HepG2 (cell line): Measurements from ENCODE around the gene POU5F1. TPM values are rescaled to one million over a fixed set of nuclear protein-coding genes. Genes with fewer than 3 reads are reported as not detected.

ENCODE experiments used
- ATF7 ChIP-seq, 2 experiments: fragments of 450-650 bp in 1 of 2; sonication (generic) in 1 of 2; formaldehyde crosslinking in 1 of 2; IDR thresholded peaks; 2 replicates each; pipeline versions ENCODE4 v1.4.0 to v1.6.1; 2016 to 2020; ENCODE audit warnings: antibody characterized with exemption in 1 of 2, mild to moderate bottlenecking in 1 of 2, missing genetic modification reagents in 1 of 2
- BCL3 ChIP-seq: sonication (generic); formaldehyde crosslinking; IDR thresholded peaks from 2 replicates; pipeline ENCODE4 v1.5.1; 2020; ENCODE audit warnings: mild to moderate bottlenecking, missing genetic modification reagents, moderate library complexity
- CENPBD1 ChIP-seq: sonication (generic); formaldehyde crosslinking; IDR thresholded peaks from 2 replicates; pipeline ENCODE4 v1.8.0; 2022; ENCODE audit warnings: missing genetic modification reagents, low read depth, mild to moderate bottlenecking, borderline replicate concordance
- ERF ChIP-seq: IDR thresholded peaks from 2 replicates; pipeline ENCODE4 v1.6.1; 2018; ENCODE audit warnings: missing biosample characterization, missing genetic modification reagents
- FLYWCH1 ChIP-seq: sonication (generic); formaldehyde crosslinking; IDR thresholded peaks from 2 replicates; pipeline ENCODE4 v1.8.1; 2023; ENCODE audit warnings: mild to moderate bottlenecking, missing genetic modification reagents
- MAFK ChIP-seq, 2 experiments: IDR thresholded peaks in 1 of 2; conservative IDR thresholded peaks in 1 of 2; 2 replicates each; pipeline ENCODE4 v1.6.1; 2011; ENCODE audit warnings: improper control_type of control experiment in 2 of 2, low read length in 2 of 2
- MYNN ChIP-seq: sonication (generic); formaldehyde crosslinking; IDR thresholded peaks from 2 replicates; pipeline ENCODE4 v1.4.0; 2020; ENCODE audit warnings: mild to moderate bottlenecking, low read depth, missing genetic modification reagents
- MZF1 ChIP-seq: sonication (generic); formaldehyde crosslinking; IDR thresholded peaks from 2 replicates; pipeline ENCODE4 v1.8.1; 2023; ENCODE audit warnings: mild to moderate bottlenecking, missing genetic modification reagents, borderline replicate concordance
- NCOA5 ChIP-seq: sonication (generic); formaldehyde crosslinking; IDR thresholded peaks from 2 replicates; pipeline ENCODE4 v1.4.0; 2020; ENCODE audit warnings: missing genetic modification reagents
- NFKBIZ ChIP-seq: IDR thresholded peaks from 2 replicates; pipeline ENCODE4 v1.6.1; 2018; ENCODE audit warnings: missing genetic modification reagents, missing compliant biosample characterization
- PAX8 ChIP-seq: sonication (generic); formaldehyde crosslinking; IDR thresholded peaks from 2 replicates; pipeline ENCODE4 v1.8.0; 2022; ENCODE audit warnings: mild to moderate bottlenecking, missing genetic modification reagents, borderline replicate concordance
- PCBP1 ChIP-seq: fragments of 200-400 bp; formaldehyde crosslinking; IDR thresholded peaks from 2 replicates; pipeline ENCODE4 v1.6.1; 2017; ENCODE audit warnings: mild to moderate bottlenecking, low read depth, low read length, borderline replicate concordance
- PLSCR1 ChIP-seq: sonication (generic); formaldehyde crosslinking; IDR thresholded peaks from 2 replicates; pipeline ENCODE4 v1.5.0; 2020; ENCODE audit warnings: missing genetic modification reagents, mild to moderate bottlenecking, borderline replicate concordance
- RBM22 ChIP-seq: fragments of 200-400 bp; formaldehyde crosslinking; optimal IDR thresholded peaks from 2 replicates; pipeline ENCODE3; 2017; ENCODE audit warnings: mild to moderate bottlenecking, low read length, moderate library complexity
- SRSF1 ChIP-seq: fragments of 200-400 bp; formaldehyde crosslinking; optimal IDR thresholded peaks from 2 replicates; pipeline ENCODE3; 2017; ENCODE audit warnings: mild to moderate bottlenecking, low read depth, low read length, moderate library complexity
- ZMYM3 ChIP-seq: sonication (generic); formaldehyde crosslinking; IDR thresholded peaks from 2 replicates; pipeline ENCODE4 v1.5.1; 2020; ENCODE audit warnings: mild to moderate bottlenecking, missing genetic modification reagents
- ZNF282 ChIP-seq: fragments of 450-650 bp; IDR thresholded peaks from 2 replicates; pipeline ENCODE4 v1.6.1; 2018; ENCODE audit not compliant: partially characterized antibody
- ZNF34 ChIP-seq: sonication (generic); formaldehyde crosslinking; IDR thresholded peaks from 2 replicates; pipeline ENCODE4 v1.4.0; 2020; ENCODE audit warnings: mild to moderate bottlenecking, missing genetic modification reagents, borderline replicate concordance
- ZNF441 ChIP-seq: sonication (generic); formaldehyde crosslinking; IDR thresholded peaks from 2 replicates; pipeline ENCODE4 v1.7.0; 2021; ENCODE audit warnings: missing genetic modification reagents, borderline replicate concordance
- ZNF619 ChIP-seq: sonication (generic); formaldehyde crosslinking; IDR thresholded peaks from 2 replicates; pipeline ENCODE4 v1.4.0; 2020; ENCODE audit warnings: mild to moderate bottlenecking, missing genetic modification reagents
- ZNF839 ChIP-seq: sonication (generic); formaldehyde crosslinking; IDR thresholded peaks from 2 replicates; pipeline ENCODE4 v1.4.0; 2020; ENCODE audit warnings: missing genetic modification reagents, mild to moderate bottlenecking, borderline replicate concordance
- ZSCAN22 ChIP-seq: sonication (generic); formaldehyde crosslinking; IDR thresholded peaks from 2 replicates; pipeline ENCODE4 v1.4.0; 2020; ENCODE audit warnings: mild to moderate bottlenecking, missing genetic modification reagents
- polyA plus RNA-seq, 8 experiments: library from polyadenylated mRNA; depleted of rRNA in 3 of 8; stranded (reverse) in 7 of 8; unstranded in 1 of 8; fragments of >200 nt; fragmentation: Illumina TruSeq in 4 of 8; extraction: Trizol in 4 of 8; gene quantifications; 2 replicates each; pipeline versions ENCODE4 v1.2.1 to v1.2.3, GENCODE V29; 2011 to 2016; ENCODE audit warnings: low read depth in 4 of 8, missing spikeins in 1 of 8, mixed read lengths in 1 of 8; ENCODE audit not compliant: insufficient read depth in 1 of 8
- total RNA-seq, 5 experiments: library from RNA; depleted of rRNA; stranded (reverse); fragments of >200 nt; fragmentation: Illumina TruSeq; extraction: Trizol; gene quantifications; 2 replicates each; pipeline ENCODE4 v1.2.3, GENCODE V29; 2016; ENCODE audit warnings: low read depth in 1 of 5
- TF ChIP-seq, protein P1 (sequence below): sonication (generic); formaldehyde crosslinking; conservative IDR thresholded peaks from 2 replicates; pipeline ENCODE4 v1.8.1; 2023; ENCODE audit warnings: missing genetic modification reagents
- TF ChIP-seq, protein P2 (sequence below): sonication (generic); formaldehyde crosslinking; IDR thresholded peaks from 2 replicates; pipeline ENCODE4 v1.4.0; 2020; ENCODE audit warnings: missing genetic modification reagents, borderline replicate concordance

Gene POU5F1
- total and polyA plus RNA-seq, 2 of the 13 experiments (the other 11 are each of a cell fraction or from before 2014, with no cell fraction given) = 2.5 to 7.2 TPM

GRCh38 chr6:31158863-31159855, 11.3 kb downstream of the POU5F1 start (continued):
- TF ChIP-seq ZNF441 (no peak), ERF (CRISPR knock-in tag) (no peak), ZNF34 (CRISPR knock-in tag) (no peak), RBM22 (no peak), ZNF282 (no peak), ZNF839 (CRISPR knock-in tag) (no peak), MZF1 (CRISPR knock-in tag) (no peak), FLYWCH1 (CRISPR knock-in tag) (no peak), SRSF1 (peak; percentile 65), NFKBIZ (no peak), PLSCR1 (no peak), BCL3 (CRISPR knock-in tag) (no peak), PAX8 (CRISPR knock-in tag) (no peak), ATF7 (IDR thresholded peaks at IDR 0.05) (no peak), ATF7 (CRISPR knock-in tag; IDR thresholded peaks at IDR 0.05) (no peak), PCBP1 (no peak), MYNN (no peak), CENPBD1 (CRISPR knock-in tag) (no peak), ZMYM3 (CRISPR knock-in tag) (no peak), ZSCAN22 (no peak), ZNF619 (CRISPR knock-in tag) (no peak), NCOA5 (CRISPR knock-in tag) (no peak), MAFK (conservative IDR thresholded peaks at IDR 0.05 in 1 of 2, IDR thresholded peaks at IDR 0.05 in 1 of 2; ENCODE audit: low read length in 2 of 2) (no peak)
- TF ChIP-seq, protein P1, sequence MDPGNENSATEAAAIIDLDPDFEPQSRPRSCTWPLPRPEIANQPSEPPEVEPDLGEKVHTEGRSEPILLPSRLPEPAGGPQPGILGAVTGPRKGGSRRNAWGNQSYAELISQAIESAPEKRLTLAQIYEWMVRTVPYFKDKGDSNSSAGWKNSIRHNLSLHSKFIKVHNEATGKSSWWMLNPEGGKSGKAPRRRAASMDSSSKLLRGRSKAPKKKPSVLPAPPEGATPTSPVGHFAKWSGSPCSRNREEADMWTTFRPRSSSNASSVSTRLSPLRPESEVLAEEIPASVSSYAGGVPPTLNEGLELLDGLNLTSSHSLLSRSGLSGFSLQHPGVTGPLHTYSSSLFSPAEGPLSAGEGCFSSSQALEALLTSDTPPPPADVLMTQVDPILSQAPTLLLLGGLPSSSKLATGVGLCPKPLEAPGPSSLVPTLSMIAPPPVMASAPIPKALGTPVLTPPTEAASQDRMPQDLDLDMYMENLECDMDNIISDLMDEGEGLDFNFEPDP (CRISPR knock-in tag) = 0 out of 2 replicates have a peak, but pooled peaks have one; percentile 43
- TF ChIP-seq, protein P2, sequence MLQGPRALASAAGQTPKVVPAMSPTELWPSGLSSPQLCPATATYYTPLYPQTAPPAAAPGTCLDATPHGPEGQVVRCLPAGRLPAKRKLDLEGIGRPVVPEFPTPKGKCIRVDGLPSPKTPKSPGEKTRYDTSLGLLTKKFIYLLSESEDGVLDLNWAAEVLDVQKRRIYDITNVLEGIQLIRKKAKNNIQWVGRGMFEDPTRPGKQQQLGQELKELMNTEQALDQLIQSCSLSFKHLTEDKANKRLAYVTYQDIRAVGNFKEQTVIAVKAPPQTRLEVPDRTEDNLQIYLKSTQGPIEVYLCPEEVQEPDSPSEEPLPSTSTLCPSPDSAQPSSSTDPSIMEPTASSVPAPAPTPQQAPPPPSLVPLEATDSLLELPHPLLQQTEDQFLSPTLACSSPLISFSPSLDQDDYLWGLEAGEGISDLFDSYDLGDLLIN (CRISPR knock-in tag) = no peak
